NCI-H146 treated with DMSO at 0.1 percent for 48 hours (cell line): Measurements from ENCODE around the gene MED22.

Experiments used
- DNase-seq: peaks from one replicate; lab custom pipeline; 2025; ENCODE audit not compliant: unreplicated experiment; lab: John Stamatoyannopoulos, UW

The MED22 gene

DNA sequence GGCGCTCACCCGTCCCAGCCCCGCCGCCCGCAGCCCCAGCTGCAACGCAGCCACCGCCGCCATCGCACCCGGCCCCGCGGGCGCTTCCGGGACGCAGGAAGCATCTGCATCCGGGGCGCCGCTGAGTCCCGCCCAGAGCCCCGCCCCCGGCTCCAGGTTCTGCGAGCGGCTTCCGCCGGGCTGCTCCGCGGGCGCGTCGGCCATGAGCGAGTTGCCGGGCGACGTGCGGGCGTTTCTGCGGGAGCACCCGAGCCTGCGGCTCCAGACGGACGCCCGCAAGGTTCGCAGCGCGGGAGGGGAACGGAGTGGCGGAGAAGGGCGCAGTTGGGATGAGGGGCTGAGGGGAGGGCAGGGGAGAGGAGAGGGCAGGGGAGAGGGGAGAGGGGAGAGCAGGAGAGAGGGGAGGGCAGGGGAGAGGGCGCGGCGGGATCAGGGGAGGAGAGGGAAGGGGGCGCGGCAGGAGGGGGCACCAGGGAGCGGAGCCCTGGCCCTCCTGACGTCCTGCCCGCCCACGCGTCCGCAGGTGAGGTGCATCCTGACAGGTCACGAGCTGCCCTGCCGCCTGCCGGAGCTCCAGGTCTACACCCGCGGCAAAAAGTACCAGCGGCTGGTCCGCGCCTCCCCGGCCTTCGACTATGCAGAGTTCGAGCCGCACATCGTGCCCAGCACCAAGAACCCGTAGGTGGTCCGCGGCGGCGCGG, 8.6 kb upstream of the MED22 start, which contains the start of the genes SURF1 and SURF2:
SURF1 (minus strand) TSS at position 97 of the 701 bp plus-strand sequence; CDS start at position 63, 34 bp downstream.
SURF2 (plus strand) TSS at position 160 of the 701 bp plus-strand sequence; CDS start at position 203, 43 bp downstream.
- peak; percentile 12 for DNase-seq

DNA sequence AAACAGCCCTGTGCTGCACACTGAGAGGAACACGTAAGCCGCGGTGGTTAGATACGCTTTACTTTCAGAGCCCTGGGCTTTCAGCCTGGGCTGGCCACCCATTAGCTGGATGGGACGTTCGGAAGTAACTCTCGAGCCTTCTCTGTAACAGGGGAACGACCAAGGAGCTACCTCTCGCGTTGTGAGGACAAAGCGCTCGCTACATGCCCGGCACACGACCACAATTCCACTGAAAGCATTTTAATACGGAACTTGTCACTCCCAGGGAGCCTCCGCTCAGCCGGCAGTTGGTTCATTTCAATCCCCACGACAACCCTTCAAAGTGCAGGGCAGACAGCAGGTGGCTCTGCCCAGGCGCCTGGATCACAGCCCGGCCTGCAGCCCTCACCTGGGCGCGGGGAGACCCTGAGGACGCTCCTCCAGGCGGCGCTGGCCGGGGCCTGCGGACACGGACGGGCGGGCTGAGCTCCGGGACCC, 8.0 kb upstream of the MED22 start:
- DNase-seq, result peak; percentile 8

DNA sequence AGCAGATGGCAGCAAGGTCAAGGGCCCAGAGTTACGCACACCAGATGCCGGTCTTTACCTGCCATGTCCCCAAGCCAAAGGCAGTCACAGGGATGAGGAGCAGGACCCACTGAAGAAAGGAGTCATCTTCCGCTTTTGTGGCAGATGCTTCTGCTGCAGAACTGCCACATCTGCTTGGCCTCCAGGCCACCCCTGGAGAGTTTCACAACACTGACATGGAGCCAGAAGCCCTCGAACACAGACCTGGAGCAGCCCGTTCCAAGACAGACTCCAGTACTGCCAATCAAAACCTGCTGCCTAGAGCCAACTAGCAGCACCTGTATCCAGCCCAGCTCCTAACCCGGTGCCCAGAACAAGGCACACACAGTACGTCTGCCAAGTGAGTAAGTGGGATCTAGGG, 6.8 kb upstream of the MED22 start:
- DNase-seq, result no peak

DNA sequence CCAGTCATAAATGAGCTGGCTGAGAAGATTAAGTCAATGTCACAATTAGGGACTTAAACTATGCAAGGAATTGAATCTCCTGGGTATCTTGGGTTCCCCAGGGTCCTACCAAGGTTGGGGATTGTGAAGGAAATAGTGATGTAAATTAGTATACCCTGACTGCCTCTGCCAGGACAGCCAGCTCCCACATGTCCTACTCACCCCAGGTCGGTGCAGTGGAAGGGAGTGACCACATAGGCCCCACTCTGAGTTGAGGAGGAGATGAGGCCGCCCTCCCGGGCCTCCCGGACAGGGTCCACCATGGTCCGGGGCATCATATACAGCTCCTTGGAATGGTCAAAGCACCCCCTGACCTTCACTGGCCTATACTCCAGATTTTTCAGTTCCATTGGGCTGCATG, 5.6 kb upstream of the MED22 start:
- DNase-seq, result no peak

DNA sequence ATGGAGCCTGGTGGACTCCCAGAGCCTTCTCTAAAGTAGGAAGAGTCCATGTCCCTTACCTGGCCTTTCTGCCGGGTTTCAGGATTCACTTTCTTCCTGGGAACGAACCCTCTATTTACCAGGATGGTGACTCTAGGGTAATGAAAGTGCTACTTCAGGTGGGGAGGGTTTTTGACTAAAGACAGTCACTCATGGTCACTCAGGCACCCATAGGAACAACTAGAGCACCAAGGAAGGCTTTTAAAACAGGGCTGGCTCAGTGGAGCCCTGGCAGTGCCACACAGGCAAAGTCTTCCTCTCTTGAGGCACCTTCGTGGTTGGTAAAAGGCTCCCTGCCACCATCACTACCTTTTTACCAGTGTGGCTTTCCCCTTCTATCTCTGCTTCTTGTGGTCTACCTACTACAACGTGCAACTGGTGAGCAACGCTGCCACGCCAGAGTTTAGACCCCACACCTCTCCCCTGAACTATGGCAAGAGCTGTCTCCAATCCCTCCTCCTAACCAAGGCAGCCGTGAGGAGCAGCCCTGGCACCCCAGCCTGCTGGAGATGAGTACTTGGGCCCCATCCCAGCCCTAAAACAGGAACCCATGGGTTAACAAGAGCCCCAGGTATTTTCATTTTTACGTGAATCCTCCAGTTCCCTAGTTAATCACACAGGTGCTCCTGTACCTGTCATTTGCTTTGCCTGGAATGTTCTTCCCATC, 4.9 kb upstream of the MED22 start:
- DNase-seq, result no peak

DNA sequence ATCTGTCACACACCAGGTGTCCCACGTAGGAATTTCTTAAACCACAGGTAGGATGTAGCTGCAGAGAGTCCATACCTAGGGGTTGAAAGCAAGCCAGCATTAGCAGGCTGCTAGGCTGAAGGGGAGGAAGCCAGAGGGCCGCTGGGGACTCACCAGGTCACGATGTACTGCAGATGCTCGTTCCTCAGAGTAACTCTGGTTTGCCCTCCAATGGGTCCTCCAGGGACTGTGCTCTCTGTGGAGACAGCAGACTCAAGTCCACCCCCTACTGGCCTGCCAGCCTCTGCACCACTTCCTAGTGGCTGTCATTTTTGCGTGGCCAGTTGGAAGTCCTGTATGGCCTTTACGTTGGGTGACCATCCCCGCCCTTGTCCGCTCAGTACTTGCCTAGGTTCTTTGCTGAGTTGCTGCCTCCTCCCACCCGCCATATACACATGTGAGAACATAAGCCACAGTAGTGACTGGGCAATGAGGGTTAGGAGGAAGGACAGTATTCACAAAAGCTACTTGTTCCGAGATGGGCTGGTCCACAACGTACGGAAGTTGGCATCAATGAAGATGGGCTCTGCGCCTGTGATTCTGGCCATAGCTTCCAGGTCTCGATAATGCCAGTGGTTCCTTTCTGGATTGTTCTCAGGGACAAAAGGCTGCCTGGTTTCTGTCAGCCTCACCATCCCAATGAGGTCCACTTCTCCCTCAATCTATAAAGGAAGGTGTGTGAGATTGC, 4.1 kb upstream of the MED22 start:
- DNase-seq, result no peak

DNA sequence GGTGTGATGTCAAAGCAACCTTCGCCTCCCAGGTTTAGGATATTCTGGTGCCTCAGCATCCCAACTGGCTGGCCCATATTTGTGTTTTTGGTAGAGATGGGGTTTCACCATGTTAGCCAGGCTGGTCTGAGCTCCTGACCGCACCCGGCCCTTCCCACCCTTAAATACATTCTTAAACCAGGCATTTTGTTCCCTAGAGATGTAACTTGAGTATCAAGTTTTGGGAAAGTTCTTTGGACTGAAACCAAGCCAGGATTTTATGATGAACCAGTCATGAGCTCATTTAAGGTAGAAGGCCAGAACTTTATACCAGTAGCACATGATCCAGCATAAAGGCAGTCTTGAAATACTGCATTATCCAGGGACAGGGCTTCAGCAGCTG, 3.6 kb upstream of the MED22 start:
- no peak for DNase-seq

DNA sequence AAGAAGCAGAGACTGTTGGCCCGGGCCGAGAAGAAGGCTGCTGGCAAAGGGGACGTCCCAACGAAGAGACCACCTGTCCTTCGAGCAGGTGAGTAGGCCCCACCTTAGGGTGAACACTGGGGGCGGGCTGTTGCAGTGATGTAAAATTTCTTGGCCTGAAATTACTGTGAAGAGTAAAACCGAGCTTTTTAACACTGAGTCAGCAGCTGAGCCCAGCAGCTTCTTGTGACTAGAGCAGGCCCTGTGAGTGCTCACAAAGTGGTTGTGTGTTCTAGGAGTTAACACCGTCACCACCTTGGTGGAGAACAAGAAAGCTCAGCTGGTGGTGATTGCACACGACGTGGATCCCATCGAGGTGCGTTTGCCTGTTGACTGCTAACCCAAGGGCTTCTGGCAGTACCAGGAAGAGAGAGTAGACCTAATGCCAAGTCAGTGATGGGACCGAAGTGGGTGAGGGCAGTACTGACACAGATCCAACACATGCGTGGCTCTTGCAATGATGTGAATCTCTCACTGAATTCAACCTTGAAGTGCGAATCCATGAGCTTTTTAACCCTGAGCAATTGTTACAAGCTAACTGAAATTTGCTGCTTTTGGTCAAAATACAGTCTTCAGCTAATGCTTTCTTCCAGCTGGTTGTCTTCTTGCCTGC, 2.2 kb upstream of the MED22 start:
- DNase-seq, result no peak

DNA sequence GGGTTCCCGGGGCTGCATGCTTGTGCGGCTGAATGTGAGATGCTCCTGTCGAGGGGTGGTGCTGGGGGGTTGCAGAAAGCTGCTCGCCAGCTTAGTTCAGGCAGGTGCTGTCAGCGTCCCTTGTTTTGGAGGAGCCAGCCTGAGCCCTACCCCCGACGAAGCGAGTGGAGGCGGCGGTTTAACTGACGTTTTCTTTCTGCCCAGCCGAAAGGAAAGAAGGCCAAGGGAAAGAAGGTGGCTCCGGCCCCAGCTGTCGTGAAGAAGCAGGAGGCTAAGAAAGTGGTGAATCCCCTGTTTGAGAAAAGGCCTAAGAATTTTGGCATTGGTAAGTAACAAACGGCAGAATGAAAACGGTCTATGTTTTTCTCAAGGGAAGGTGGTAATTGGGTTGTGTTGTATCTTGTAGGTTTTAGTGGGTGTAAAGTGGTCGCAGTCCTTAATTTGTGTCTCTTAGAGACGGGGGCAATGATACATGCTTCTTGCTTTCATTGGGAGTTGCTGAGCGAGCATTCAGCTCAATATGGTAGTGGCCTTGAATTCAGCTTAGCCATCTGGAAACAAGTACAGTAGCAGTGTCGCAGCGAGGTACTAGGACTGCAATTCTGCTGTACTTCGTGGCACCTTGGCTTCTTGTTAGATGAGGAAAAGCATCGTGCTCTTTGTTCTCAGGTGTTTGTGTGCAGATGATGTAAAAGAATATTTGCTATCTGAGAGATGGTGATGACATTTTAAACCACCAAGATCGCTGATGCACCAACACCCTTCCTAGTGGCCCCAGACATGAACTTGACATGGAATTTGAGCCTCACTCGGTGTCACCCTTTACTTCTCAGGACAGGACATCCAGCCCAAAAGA, 1.0 kb upstream of the MED22 start:
- no peak for DNase-seq

DNA sequence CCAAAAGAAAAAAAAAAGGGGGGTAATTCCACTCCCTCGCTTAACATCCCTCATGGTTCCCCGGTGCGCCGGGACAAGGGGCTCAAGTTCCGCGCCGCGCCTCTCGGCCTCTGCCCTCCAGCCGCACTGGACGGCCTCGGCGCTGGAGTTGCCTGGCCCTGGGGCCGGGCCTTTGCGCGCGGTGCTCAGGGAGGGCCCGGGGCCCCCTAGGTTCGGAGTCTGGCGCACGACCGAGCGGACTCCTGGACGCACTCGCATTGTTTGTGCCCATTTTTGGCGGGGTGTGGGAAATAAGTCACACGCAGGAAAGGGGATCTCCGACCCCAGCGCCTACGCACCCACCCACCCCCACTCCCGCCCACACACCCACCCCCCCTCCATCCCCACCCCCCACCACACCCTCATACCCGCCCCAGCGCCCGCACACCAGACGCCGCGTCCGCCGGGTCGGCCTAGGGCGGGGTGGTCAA, 381 bp downstream of the MED22 start:
- DNase-seq, result no peak

DNA sequence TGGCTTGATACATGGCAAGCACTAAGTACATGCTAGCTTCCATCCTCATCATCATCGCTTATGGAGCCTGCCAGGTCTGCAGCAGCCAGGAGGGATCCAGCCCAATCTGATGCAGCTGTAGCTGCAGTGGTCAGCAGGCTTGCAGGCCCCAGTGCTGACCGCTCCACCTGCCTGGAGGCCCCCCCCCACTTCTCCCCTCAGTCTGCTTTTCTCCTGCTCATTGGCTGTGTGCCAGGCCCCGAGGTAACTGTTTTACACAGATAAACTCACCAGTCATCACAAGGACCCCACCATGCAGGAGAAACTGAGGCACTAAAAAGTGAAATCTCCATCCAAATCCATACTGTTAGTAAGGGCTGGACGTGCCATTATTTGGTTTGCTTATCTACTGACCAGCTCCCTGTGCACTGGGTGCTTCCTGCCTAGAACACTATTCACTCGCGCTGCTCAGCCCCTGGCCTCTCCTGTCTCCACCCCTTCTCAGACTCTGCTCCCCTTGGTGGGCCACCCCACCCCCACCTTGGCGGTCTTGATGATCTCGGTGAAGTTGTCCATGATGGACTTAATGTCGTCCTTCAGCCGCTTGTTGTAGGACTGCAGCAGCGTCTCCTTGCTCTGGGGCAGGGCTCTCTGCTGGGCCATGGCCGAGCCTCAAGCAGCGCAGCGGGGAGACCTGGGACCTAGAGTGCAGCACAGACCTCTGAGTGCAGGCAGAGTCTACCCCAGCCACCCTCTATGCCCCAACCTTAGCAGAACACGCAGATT, 1.7 kb downstream of the MED22 start:
- DNase-seq, result no peak

DNA sequence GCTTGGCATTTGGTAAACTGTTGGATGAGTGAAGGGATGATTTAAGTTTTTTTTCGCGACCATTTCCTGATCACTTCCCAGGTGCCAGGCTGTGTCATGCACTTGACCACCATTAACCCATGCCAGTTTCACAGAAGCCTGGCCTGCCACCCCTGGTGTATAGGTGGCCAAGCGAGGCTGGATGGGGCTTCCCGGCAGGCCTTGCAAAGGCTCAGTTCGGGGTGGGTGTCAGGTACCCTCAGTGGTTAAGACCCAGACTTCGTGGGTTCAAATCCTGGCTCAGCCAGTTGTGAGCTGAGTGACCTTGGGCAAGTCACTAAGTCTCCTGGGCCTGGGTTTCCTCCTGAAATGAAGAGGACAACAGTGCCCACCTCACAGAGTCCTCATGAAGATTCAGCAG, 2.3 kb downstream of the MED22 start:
- no peak for DNase-seq

DNA sequence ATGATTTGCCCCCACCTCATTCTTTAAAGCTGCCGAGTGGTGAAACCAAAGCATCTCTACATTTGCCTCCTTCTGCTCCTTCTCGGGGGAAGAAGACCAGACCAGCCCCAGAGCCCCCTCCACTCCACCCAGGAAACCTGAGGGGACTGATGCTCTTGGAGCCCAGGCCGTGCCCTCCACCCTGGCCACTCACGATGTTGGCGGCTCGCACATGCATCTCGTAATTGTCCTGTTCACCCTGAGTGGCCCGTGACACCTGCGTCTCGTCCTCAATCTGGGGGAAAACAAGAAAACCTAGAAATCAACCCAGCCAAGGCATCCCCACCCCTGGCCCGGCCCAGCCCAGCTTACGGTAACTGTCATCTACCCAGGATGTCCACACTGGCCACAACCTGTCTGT, 3.0 kb downstream of the MED22 start:
- no peak for DNase-seq

DNA sequence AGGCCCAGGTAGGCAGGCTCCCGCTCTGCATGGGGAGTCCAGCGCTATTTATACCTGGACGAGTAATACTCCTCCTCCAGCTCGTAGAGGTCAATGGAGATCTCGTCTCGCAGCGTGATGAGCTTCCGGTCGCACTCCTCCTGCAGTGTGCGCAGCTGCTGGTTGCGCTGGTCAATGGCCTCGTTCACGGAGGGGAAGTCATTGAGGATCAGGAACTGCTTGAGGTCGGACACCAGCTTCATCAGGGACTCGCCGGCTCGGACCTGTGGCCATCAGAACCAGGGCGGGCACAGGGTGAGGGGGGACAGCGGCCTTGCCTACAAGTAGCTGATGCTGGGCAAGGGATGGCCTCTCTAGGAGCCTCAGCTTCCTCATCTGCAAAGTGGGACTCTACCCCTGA, 3.9 kb downstream of the MED22 start:
- no peak for DNase-seq

DNA sequence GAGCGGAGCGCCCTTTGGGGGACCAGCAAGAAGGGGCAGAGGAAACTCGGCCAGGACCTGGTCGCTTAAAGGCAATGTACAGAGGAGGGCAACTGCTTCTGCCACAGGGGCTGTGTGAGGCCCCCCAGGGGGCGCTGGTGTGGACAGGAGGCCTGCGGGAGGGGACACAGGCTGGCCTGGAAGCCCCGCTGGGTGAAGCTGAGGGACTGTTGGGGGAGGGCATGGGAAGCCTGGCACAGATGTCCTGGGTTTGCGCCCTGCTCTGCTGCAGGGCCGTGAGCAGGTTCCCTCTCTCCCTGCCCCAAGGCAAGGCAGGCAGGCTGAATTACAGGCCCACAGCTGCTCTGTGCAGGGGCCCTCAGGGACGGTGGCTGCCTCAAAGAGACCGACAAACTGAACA, 5.4 kb downstream of the MED22 start:
- DNase-seq, result no peak

DNA sequence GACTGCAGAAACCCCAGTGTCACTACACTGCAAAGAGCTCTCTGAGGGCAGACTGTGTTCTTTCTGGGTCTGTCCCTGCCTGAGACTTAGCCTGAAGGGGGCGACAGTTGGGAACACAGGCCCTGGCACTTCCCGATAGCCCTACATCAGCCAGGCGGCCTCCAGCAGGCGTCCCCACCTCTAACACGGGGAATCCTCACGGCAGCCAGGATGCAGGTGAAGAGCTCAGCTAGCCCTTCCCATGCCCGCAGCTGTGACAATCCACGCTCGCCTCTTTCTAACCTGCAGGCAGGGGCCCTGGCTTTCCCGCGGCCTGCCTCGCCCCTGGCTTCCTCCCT, 5.9 kb downstream of the MED22 start:
- no peak for DNase-seq

DNA sequence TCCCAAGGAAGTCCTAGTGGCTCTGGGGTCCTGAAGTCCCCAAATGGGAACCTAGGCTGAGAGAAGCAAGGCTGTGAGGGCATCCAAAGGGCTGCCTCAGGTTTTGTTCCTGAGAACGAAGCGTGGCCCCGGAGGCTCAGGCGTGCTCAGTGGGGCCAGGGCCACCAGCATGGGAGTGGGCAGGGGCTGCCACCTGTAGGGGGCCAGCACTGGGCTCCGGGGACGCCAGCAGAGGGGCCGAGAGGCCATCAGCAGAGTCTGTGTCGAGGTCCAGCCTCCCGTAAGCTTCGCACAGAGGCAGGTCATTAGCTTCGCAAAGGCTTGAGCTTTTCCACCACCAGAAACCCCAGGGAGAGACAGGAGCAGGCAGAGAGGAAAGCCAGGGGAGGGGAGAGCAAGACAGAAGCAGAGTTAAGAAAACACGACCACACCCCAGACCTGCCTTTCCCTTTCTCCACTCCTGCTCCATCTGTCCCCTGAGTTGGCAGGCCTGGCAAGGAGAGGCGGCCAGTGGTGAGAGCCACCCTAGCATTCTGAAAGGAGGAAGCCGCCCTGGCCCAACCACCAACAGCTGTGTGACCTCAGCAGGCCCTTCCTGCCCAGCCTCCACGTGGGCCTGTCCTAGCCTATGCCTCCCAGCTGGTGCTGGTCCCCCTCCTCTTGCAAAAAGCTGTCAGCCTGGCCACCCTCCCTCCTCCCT, 6.4 kb downstream of the MED22 start:
- DNase-seq, result no peak

DNA sequence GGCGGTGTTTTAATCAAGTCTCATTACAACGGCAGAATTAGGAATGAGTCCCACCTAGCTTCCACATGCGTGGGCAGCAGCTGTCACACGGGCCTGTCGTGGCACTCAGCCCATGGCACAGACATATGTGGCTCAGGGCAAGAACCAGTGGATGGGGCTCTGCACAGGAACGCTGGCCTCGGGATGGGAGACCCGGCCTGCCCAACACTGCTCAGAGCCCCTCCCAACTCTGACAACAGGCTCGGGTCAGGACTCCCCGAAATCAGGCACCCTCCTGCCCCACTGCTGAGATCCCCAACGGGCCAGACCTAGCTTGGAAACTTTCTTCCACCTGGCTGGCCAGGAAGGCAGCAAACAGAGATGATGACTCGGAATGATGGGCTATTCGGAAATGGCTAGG, 7.0 kb downstream of the MED22 start:
- DNase-seq, result no peak

DNA sequence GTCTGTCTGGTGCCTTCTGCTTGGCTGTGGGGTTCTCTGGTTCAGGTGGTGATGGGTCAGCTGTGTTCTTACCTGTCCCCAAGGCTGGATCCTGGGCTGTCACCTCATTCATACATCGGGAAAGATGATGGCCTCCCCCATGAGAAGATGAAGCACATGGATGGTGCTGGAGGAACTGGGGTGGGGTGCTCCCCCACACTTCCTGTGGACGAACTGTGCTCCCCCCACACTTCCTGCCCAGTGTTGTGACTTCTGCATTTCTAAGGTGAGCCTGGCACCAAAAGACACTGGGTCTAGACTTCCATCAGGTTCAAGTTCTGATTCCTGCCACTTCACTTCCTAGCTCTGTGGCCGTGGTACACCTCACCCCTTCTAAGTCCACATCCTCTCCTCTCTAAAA, 7.7 kb downstream of the MED22 start:
- DNase-seq, result no peak
